Hepatocyte (in vitro differentiated cells): Measurements from ENCODE around the gene ZNF235. TPM values are rescaled to one million over a fixed set of nuclear protein-coding genes. Genes with fewer than 3 reads are reported as not detected.
A peak's percentile ranks its signal among the peaks of the same experiment; 100 is the strongest.

Experiments used
- DNase-seq: peaks from one replicate; pipeline ENCODE4 v3.0.0-alpha.2; 2016; ENCODE audit warnings: low spot score
- H2AFZ ChIP-seq: fragments of 200-600 bp; sonication (generic); 2 replicates; pipeline ENCODE4 v1.6.0; 2016; ENCODE audit warnings: antibody characterized with exemption, mild to moderate bottlenecking
- H3K27ac ChIP-seq: fragments of 200-600 bp; sonication (generic); 2 replicates; pipeline ENCODE4 v1.5.1; 2016; ENCODE audit warnings: mild to moderate bottlenecking
- H3K27me3 ChIP-seq: fragments of 200-600 bp; sonication (generic); 2 replicates; pipeline ENCODE4 v1.6.1; 2016
- H3K36me3 ChIP-seq: fragments of 200-600 bp; sonication (generic); replicated peaks from 2 replicates; pipeline ENCODE4 v1.5.1; 2016; ENCODE audit warnings: low read depth; ENCODE audit not compliant: insufficient read depth
- H3K4me1 ChIP-seq: fragments of 200-600 bp; sonication (generic); 2 replicates; pipeline ENCODE4 v1.5.1; 2016; ENCODE audit warnings: mild to moderate bottlenecking, moderate library complexity; ENCODE audit not compliant: insufficient read depth
- H3K4me2 ChIP-seq: fragments of 200-600 bp; sonication (generic); 2 replicates; pipeline ENCODE4 v1.6.0; 2016
- H3K4me3 ChIP-seq: fragments of 200-600 bp; sonication (generic); 2 replicates; pipeline ENCODE4 v1.5.1; 2016; ENCODE audit warnings: mild to moderate bottlenecking
- H3K79me2 ChIP-seq: fragments of 200-600 bp; sonication (generic); 2 replicates; pipeline ENCODE4 v1.6.0; 2017; ENCODE audit warnings: mild to moderate bottlenecking
- H3K9me2 ChIP-seq: fragments of 200-600 bp; sonication (generic); replicated peaks from 2 replicates; pipeline ENCODE4 v1.6.0; 2017; ENCODE audit warnings: mild to moderate bottlenecking; ENCODE audit not compliant: insufficient read depth
- H3K9me3 ChIP-seq: fragments of 200-600 bp; sonication (generic); 2 replicates; pipeline ENCODE4 v1.5.1; 2016; ENCODE audit warnings: low read depth, mild to moderate bottlenecking
- H4K20me1 ChIP-seq: fragments of 200-600 bp; sonication (generic); 2 replicates; pipeline ENCODE4 v1.6.0; 2016; ENCODE audit warnings: mild to moderate bottlenecking; ENCODE audit not compliant: insufficient read depth, poor library complexity, severe bottlenecking
- CTCF ChIP-seq: fragments of 200-600 bp; sonication (generic); IDR thresholded peaks from 2 replicates; pipeline ENCODE4 v1.5.1; 2016; ENCODE audit warnings: antibody characterized with exemption, mild to moderate bottlenecking; ENCODE audit not compliant: poor library complexity
- EZH2 ChIP-seq: fragments of 200-600 bp; sonication (generic); IDR thresholded peaks from 2 replicates; pipeline ENCODE4 v1.6.1; 2016; ENCODE audit warnings: antibody characterized with exemption, mild to moderate bottlenecking, borderline replicate concordance
- EZH2phosphoT487 ChIP-seq: fragments of 200-600 bp; sonication (generic); IDR thresholded peaks from one replicate; pipeline ENCODE4 v1.6.1; 2018; ENCODE audit warnings: antibody characterized with exemption, mild to moderate bottlenecking, low read depth, moderate library complexity; ENCODE audit not compliant: unreplicated experiment, severe bottlenecking
- WGBS: methylation state at CpG from one replicate; pipeline ENCODE4 v1.1.6; 2016; ENCODE audit warnings: low lambda C conversion rate; ENCODE audit errors: missing lambda C conversion rate; 5-methylcytosine and 5-hydroxymethylcytosine counted together
- polyA plus RNA-seq: library from polyadenylated mRNA; unstranded; fragments of >200 nt; fragmentation: Nextera tagmentation; extraction: Ambion mirVana; gene quantifications from 2 replicates; pipeline ENCODE4 v1.2.1, GENCODE V29; 2016
- total RNA-seq: library from RNA; depleted of rRNA; stranded (reverse); fragments of >200 nt; gene quantifications from 2 replicates; pipeline ENCODE4 v1.2.3, GENCODE V29; 2014

Gene ZNF235
- total and polyA plus RNA-seq, 2 experiments from 2014 or later, result 2.7 to 5.6 TPM

GRCh38 chr19:44313231-44313630 is 8.4 kb upstream of the ZNF235 start:
- Histone ChIP-seq H4K20me1 (no peaks in the 10 kb centered on the region), H3K4me1 (no peaks in the 10 kb centered on the region), H3K9me3 (no peaks in the 10 kb centered on the region), H3K4me3 (no peak overlapping the region), H3K79me2 (no peaks in the 10 kb centered on the region), H2AFZ (no peak overlapping the region), H3K27me3 (no peaks in the 10 kb centered on the region), H3K36me3 (no peaks in the 10 kb centered on the region), H3K9me2 (no peaks in the 10 kb centered on the region), H3K4me2 (no peak overlapping the region), H3K27ac (no peak overlapping the region)
- WGBS, result 92% methylated on average over 1 of the region's 1 CpG
- DNase-seq, result no peak
- TF ChIP-seq EZH2phosphoT487 (no peak), EZH2 (no peak), CTCF (no peak)

GRCh38 chr19:44308011-44308410 is 3.2 kb upstream of the ZNF235 start:
- DNase-seq, result no peak
- H3K9me3 ChIP-seq, result no peaks in the 10 kb centered on the region
- WGBS, result 87% methylated on average over 3 of the region's 3 CpGs

GRCh38 chr19:44306283-44306682 is 1.5 kb upstream of the ZNF235 start:
- no peak overlapping the region for H3K27ac ChIP-seq
- peaks cover 5% of the 10 kb centered on the region for H3K79me2 ChIP-seq
- TF ChIP-seq EZH2phosphoT487 (no peak), EZH2 (no peak), CTCF (no peak)
- no peaks in the 10 kb centered on the region for H3K9me3 ChIP-seq
- no peak overlapping the region for H2AFZ ChIP-seq
- no peak overlapping the region for H3K4me2 ChIP-seq
- H3K36me3 ChIP-seq, result no peaks in the 10 kb centered on the region
- no peaks in the 10 kb centered on the region for H4K20me1 ChIP-seq
- no peak for DNase-seq
- no peaks in the 10 kb centered on the region for H3K9me2 ChIP-seq
- no peak overlapping the region for H3K4me3 ChIP-seq
- WGBS, result 95% methylated on average over 15 of the region's 15 CpGs
- H3K27me3 ChIP-seq, result no peaks in the 10 kb centered on the region
- H3K4me1 ChIP-seq, result peaks cover 8% of the 10 kb centered on the region

More at GRCh38 chr19:44308011-44308410, 3.2 kb upstream of the ZNF235 start:
- TF ChIP-seq EZH2 (no peak), EZH2phosphoT487 (no peak), CTCF (no peak)
- H3K27me3 ChIP-seq, result no peaks in the 10 kb centered on the region
- no peaks in the 10 kb centered on the region for H3K9me2 ChIP-seq
- H3K4me1 ChIP-seq, result peaks cover 8% of the 10 kb centered on the region
- no peak overlapping the region for H2AFZ ChIP-seq
- H3K36me3 ChIP-seq, result no peaks in the 10 kb centered on the region
- peaks cover 5% of the 10 kb centered on the region for H3K79me2 ChIP-seq
- no peaks in the 10 kb centered on the region for H4K20me1 ChIP-seq
- H3K4me2 ChIP-seq, result no peak overlapping the region
- H3K4me3 ChIP-seq, result no peak overlapping the region
- no peak overlapping the region for H3K27ac ChIP-seq

- no peak overlapping the region for H3K27ac ChIP-seq
- H3K4me3 ChIP-seq, result no peak overlapping the region
- H4K20me1 ChIP-seq, result no peaks in the 10 kb centered on the region
- peaks cover 8% of the 10 kb centered on the region for H3K4me1 ChIP-seq
- no peaks in the 10 kb centered on the region for H3K9me2 ChIP-seq
- no peaks in the 10 kb centered on the region for H3K36me3 ChIP-seq
- peaks cover 5% of the 10 kb centered on the region for H3K79me2 ChIP-seq
- H3K4me2 ChIP-seq, result peak overlapping the region; percentile 69
- H2AFZ ChIP-seq, result peak overlapping the region; percentile 54
- no peaks in the 10 kb centered on the region for H3K9me3 ChIP-seq
- DNase-seq, result no peak
- H3K27me3 ChIP-seq, result no peaks in the 10 kb centered on the region
- TF ChIP-seq CTCF (no peak), EZH2phosphoT487 (no peak), EZH2 (no peak)
- 95% methylated on average over 4 of the region's 4 CpGs for WGBS
Measured at GRCh38 chr19:44305457-44305856, 632 bp upstream of the ZNF235 start.
